ENCODE measurements around the gene ITGA11.

The ITGA11 gene

DNA sequence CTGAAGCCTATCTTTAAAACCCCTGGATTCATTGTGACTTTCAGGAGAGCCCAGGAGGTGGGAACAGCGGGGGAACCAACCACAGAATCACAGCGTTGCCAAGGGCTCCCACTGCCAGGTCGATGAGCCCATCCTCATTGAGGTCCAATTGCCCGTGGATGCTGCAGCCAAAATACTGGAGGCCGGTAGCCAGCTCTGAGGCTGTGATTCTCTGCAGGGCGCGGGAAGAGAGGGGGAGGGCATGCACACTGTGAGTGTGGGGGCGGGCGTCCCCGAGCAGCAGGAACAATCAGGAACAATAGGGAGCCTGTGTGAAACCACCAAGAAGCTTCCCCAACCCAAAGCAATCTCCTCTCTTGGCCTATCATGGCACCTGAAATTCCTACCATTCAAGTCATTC, 101.1 kb downstream of the ITGA11 start:
- no peak for DNase-seq (ENCODE audit: low read depth)

DNA sequence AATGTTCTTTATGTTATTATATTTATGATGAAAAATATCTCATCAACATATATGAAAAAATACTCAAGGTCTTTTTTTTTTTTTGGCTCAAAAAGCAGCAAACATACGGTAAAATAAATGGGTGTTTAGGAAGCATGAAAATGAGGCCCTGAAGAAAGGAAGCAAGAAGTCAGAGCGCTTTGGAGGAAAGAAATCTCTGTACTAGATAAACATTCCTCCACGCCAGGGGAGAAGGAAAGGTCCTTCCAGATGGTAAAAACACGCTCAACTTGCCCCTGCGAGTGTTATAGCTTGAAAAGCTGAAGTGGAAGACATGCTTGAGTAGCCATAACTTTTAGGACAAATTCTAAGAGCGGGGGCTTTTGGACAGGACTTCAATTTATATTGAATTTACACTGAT, 101.5 kb downstream of the ITGA11 start:
- no peak for DNase-seq (ENCODE audit: low read depth)

DNA sequence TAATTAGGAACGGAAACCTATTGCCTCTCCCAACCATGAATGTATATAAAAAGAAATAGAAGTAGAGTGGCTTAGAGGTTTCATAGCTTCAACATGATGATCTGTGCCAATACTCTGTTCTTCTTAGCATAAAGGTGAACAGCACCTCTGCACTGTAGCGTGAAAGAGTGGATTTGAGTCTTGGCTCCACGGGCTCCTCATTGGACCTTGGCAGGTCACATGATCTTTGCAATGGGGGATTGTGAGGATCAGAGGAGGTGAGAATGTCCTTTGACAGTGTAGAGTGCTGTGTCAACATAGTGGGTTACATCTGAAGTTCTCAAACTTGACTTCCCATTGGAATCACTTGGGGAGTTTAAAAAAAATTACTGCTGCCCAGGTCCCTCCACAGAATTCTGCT, 103.0 kb downstream of the ITGA11 start:
- DNase-seq (ENCODE audit: low read depth): no peak

DNA sequence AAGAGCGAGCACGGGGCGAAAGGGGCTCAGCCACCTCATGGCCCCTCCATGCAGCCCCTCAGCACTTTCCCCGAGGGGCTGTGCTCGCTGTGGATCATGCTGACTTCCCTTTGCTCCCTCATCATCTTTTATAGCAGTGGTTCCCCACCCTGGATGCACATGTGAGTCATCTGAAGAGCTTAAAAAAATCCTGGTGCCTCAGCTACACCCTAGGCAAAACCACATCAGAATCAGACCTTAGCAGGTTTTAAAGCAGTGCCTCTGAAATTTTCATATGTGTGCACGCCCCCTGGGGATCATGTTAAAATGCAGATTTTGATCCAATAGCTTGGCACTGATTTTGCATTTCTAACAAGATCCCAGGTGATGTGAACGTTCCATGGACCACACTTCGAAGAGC, 103.5 kb downstream of the ITGA11 start:
- no peak for DNase-seq (ENCODE audit: low read depth)

DNA sequence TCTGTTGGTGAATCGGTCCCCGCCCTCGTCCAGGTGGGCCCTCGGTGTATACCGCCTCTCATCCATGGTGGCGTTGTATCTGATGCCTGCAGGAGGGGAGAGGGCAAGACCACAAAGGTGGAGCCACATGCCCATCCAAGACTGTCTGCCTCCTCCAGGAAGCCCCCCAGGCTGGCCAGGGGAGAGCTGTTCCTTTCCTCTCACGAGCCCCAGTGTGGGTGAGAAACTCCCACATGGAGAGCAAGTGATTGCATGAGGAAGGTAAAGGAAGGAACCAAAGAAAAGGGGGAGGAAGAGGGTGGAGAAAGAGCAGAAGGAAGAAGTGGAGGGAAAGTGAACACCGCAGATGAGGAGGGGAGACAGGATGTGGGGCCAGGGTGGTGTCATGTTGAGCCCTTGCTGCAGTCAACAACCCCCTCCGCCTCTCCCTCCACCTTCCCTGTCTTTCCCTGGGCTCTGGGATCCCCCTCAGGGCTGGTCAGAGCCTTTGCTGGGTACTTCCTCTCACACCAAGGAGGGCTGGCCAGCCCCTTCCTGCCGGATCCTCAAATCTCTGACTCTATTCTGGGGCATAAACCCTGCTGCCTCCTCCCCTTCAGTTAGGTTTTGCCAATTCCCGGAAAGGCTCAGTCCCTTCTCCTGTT, 105.1 kb downstream of the ITGA11 start:
- DNase-seq (ENCODE audit: low read depth): no peak

DNA sequence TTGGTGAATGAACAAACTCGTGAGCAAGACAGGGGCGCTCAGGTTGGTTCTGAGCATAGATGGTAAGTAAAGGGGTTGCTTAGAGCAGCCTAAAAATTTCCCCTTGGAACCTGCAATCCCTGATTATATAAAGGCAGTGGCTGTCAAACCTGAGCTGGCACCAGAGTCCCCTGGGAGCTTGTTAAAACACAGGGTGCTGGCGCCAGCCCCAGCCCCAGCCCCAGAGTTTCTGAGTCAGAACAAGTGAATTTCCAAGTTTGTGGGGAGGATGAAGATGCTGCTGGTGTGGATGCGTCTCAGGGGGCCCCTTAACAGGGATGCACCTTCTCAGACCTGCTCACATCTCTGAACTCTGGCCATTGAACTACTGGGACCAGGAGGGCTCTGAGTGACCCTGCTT, 106.2 kb downstream of the ITGA11 start:
- DNase-seq (ENCODE audit: low read depth): no peak

DNA sequence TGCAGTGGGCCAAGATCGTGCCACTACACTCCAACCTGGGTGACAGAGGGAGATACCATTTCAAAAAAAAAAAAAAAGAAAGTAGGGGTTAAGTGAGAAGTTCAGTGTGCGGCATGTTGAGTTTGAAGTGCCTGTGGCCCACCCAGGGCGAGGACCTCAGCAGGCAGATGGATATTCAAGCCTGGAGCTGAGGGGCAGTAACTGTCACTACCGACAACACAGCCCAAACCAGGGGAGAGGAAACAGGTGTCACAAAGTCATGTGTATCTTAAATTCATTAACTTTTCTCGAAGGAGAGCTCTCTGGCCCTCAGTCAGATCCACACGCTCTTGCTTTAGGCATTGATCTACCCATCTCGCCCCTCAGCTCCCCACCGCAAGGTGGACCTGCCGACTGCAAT, 109.2 kb downstream of the ITGA11 start:
- no peak for DNase-seq (ENCODE audit: low read depth)

DNA sequence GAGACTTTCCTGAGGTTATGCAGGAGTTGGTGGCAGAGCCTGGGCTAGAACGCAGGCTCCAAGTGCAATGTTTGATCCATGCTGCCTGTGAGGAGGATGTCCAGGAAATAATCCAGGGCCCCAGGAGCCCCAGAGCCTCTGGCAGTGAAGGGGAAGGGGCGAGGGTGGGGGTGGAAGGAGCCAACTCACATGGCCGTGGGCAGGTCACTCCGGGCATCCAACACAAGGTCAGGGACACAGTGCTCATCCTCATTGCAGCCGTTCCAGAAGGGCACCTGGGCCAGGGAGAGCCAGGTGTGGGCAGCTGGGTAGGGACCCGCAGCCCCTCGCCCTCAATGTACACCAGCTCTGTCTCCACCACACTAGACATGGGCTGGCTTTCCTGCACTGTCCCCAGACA, 110.7 kb downstream of the ITGA11 start:
- DNase-seq (ENCODE audit: low read depth): no peak

DNA sequence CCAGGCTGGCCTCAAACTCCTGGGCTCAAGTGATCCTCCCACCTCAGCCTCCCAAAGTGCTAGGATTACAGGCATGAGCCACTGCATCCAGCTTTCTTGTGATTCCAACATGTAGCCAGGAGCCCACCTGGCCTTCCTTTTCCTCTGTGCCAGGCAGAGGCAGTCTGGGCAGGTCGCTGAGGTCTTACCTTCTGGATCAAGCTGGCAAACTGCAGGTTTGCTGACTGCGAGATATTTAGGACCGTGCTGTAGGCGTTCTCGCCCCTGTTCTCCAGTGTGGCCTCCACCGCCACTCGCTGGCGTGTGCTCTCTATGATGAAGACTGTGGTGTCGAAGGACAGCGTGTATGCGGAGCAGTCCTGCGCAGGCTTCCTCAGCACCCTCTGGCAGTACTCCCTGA, 112.0 kb downstream of the ITGA11 start:
- no peak for DNase-seq (ENCODE audit: low read depth)

DNA sequence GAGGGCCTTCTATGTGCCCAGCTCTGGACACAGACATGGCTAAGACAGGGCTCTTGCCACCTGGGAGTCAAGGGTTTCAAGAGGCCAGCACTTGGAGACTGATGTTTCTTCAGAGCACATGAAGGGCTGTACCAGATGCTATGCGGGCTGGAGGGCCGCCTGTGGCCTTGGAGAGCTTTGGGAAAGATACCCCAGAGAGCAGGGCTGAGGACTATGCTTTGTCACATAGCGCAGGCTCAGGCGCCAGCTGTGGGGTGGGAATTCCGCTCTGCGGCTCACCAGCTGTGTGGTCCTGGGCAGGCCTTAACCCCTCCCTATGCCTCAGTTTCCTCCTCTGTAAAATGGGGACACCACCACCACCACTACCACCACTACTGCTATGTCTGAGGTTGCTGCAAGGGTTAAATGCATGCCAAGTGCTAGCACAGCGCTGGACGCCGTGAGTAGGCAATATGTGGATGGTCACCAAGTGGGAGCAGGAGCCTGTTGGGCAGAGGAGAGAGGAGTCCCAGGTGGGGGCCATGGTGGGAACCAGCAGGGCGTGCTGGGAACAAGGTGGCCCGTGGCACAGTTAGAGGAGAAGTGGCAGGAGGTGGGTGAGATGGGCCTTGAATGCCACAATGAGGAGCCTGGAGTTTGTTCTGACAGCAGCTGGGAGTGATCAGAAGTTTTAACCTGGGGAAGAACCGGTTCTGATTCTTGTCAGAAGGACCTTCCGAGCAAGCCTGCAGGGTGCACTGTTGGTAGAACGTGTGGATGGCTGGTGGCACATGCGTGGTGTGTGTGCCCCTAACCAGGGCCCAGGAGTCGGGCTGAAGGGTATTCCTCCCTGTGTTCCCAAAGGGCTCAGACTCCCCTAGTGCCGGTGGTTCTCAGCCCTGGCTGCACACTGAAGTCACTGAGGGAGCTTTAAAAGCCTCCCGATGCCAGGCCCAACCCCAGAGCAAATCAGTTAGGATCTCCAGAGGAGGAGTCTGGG, 112.7 kb downstream of the ITGA11 start:
- DNase-seq (ENCODE audit: low read depth): no peak

DNA sequence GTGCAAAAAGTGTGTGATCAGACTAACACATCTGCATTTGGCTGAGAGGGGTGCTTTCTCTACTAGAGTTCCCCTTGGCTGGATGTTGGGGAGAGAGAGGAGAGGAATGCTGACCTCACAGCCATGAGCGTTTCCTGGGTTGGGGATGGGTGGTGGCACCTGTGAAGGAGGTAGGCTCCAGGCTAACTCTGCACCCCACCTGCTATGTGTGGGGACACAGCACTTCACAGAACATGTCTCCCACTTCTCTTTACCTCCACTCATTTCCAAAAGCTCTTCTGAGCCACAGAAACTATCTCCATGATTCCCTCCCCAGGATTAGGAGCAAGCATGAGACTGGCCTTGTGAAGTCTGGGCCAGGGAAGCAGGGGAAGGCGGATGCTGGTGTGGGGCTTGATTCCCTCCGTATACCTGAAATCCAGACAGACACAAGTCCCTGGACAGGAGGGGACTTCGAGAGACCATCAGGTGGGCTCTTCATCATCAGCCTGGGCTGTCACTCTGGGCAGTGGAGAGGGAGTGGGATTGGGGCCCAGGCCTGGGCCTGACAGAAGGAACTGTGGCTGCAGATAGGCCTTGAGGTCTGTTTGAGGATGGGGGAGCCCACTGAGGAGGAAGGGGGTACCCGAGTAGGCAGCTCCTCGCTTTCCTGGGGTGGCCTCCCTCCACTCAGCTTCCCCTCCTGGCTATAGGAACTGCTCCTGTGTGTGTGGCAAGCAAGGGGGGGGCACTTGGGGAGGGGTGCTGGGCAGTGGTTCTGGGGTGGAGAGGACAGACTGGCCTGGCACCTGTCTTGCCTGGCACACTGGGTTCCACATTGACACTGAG, 113.7 kb downstream of the ITGA11 start:
- no peak for DNase-seq (ENCODE audit: low read depth)

DNA sequence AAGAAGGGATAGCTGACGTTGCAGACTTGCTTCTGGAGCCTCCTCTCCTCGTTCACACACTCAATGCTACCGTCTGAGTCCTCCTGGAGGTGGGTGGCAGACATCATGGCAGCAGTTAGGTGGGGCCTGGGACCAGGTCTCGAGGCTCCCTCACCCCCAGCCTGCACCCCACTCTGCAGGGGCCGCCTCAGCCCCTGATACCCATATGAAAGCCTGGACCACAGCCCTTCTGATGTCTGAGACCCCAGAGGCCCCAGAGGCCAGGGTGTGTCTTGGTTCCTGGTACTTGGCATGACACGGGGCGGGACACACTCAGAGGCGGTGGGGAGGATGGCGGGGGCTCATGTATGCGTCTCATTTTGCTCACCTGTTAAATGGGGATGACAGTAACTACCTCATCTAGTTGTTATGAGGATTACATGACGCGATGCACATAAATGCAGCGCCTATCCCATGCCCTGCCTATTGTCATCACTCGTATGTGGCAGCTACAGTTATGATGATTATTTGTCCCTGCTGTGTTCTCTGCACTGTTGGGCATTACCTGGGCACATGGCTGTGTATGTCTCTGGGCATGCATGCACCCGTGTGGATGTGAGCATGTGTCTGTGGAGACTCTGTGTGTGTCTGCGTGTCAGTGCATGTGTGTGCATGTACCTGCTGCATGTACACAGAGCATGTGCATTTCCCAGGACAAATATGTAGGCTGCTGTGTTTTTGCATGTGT, 114.5 kb downstream of the ITGA11 start:
- DNase-seq (ENCODE audit: low read depth): no peak

DNA sequence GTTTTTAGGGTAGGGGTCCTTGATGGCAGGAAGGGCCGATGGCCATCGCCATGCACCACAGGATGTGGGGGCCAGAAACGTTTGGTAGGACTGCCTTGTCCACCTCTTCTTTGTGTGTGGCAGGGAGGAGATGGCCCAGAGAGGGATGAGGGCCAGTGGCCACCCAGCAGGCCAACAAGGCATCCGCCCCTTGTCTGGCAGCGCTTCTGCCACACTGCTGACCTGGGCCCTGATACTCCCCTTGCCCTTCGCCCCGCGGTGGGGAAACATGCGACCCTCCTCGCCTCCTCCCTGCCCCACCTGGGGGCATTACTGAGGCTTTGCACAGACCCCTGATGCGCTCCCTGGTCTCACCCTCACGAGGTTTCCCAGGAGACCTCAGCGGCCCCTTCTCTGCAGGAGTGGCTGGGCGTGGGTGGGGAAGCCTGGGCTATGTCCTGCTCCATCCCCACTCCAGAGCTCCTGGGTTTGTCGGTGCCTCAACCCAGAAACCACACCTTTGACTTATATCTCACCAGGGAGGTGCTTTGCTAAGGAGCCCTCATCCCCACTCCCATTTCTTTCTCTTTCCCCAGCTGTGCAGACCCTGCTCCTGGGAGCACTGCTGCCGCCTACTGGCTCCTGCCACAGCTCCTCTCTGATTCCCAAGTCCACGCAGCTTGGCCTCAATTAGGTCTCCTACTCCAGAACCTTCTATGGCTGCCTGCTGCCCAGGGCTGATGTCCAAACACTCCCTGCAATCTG, 115.7 kb downstream of the ITGA11 start:
- no peak for DNase-seq (ENCODE audit: low read depth)

DNA sequence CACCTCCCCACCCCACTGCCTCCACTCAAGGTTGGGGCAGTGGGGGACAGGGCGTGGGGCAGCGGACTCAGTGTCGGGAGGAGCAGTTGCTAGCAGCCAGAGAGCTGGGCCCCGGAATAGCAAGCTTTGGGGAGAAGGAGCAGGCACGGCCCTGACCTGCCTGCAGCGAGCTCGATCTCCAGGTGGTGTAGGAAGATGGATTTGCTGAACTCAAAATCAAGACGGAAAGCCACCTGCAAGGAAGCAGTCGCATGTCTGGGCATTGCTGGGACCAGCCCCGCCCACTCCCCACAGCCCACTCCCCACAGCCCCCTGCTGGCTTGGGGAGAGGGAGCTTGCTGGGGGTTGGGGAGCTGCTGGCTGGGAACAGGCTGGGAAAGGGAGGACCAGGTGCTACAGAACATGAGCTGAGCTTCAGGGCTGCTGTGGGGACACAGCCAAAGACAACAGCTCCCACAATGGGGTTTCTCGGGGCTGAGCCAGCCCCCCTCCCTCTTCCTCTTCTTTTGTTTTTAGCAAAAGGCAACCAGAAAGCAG, 116.4 kb downstream of the ITGA11 start:
- DNase-seq (ENCODE audit: low read depth): no peak

DNA sequence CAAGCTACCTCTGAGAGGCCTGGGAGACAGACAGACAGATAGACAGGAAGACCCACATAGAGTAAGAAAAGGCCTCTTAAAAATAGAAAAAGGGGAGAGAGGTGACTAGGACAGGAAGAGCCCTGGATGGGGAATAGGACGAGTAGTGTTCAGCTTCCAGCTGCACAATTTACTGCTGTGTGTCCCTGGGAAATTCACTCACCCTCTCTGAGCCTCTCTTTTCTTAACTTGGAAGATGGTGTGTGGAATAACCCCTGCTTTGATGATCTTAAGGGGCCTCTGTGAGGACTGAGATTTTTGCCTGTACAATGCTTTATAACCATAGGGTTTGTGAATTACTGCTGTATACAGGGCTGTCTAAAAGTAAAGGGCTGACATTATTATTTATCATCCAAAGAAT, 116.9 kb downstream of the ITGA11 start:
- no peak for DNase-seq (ENCODE audit: low read depth)

DNA sequence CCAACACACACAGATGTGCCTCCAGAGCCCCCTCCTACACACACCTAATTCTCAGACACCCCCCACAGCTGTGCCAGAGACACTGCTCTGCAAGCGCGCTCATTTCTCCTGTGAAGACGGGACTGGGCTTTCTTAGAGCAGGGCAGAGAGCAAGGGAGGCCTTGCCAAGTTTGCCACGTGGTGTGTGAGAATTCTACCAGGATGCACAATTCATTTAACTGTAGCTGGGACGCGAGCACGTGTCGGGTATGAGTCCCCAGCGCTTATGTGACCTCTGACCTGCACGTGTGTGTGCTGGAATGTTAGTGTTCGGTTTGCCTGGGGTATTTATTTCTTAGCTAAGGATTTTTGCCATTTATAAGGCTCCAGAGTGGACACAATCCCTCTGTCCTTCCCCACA, 117.4 kb downstream of the ITGA11 start:
- no peak for DNase-seq (ENCODE audit: low read depth)

DNA sequence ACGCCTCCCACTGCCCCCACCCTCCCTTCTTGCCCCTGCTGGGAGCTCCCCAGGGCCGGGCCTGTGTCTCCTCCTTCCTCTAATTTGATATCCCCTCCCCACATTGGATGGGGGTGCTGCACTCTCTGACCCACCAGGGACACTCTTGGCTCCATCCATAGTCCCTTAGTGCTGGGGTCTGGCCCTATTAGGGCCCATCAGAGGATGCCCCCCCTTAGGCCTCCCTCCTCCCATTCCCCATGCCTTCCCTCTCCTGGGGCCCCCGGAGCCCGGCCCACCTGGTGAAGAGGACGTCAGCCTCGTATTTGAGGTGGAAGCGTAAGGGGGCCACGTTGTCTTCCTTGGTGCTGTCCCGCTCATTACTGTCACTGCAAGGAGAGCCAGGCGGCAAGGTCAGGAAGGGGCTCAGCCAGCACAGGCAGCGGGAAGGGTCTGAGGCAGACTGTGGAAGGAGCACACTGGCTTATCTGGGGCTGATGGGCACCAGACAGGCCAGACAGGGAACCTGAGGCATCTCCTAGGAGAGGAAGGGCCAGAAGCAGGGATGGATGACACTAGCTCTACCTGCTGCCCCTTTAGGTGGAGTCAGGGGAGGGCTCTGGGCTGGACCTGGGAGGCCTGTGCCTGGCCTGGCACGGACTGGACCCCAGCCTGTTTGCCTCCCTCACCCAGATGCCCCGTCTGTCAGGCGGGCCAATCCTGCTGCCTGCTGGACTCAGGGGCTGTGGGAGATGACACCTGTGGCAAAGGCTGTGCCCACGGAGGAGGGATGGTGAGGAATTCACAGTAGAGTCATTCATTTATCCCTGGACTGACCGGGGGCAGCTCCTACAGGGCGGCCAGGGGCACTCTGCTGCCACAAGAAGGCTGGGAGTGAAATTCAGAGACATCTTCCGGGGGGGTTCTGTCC, 118.2 kb downstream of the ITGA11 start:
- DNase-seq (ENCODE audit: low read depth): no peak

DNA sequence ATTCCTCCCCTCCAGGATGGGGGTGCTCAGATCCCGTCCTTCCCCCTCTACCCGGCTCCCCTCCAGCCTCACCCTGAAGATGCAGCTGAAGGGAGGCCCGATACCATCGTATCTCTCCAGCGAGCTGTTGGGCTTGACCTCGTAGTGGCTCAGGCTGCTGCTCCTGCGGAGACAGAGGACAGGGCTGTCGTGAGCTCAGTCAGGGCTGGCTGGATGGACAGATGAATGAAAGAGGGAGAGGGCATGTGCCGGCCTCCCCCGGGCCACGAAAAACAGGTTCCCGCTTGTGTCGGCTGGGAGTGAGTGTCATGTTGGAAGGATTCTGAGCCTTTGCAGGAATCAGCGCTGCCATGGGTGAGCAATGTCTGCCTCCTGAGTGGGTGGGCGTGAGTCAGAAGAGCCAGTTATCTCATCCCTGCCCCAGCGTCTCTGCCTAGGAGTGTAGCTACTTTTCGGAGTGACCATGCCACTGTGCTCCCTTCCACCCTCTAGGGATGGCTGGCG, 119.2 kb downstream of the ITGA11 start:
- DNase-seq (ENCODE audit: low read depth): no peak

DNA sequence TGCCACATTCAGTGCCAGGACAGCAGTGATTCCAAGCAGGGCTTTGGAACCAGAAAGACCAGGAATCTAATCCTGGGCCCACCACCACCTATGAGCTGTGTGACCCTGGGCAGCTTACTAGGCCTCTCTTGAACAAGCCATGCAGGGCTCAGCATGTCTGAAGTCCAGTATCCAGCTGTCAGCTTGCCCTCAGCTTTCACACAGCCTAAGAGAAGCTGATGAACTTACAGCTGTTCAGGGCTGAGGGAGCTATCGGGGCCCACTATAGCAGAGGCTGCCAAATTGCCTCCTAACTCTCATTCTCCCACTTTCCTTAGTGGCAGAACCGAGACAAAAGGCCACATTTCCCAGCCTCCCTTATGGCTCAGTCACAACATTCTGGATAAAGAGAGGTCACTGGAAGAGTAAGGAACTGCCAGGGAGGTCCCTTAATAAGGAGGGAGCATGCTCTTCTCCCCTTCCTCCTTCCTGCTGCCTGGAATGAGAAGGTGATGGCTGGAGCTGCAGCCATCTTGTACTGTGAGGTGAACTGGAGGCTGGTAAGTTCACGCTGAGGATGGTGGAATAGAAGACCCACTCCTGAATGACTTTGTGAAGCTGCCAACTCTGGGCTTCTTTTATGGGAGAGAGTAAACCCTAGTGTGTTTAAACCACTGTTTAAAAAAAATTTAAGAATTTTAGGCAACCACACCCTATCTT, 120.0 kb downstream of the ITGA11 start:
- DNase-seq (ENCODE audit: low read depth): no peak

Data from activated T-cell treated with anti-CD3 and anti-CD28 coated beads for 48 hours (primary cell).